ENCODE data around the gene OR1F1.

The OR1F1 gene

GRCh38 chr16:3254309-3254708 lies 66.3 kb downstream of the OR1F1 start:
- no peaks in the 10 kb centered on the region for H3K36me3 ChIP-seq (ENCODE audit: insufficient read depth, low read length)
- H3K9me3 ChIP-seq (ENCODE audit: control insufficient read depth, insufficient read depth, low read length) = no peaks in the 10 kb centered on the region
- H3K4me1 ChIP-seq (ENCODE audit: insufficient read depth, low read length) = no peaks in the 10 kb centered on the region
- H3K9ac ChIP-seq (ENCODE audit: low read depth, low read length) = no peak overlapping the region

Data from ES-I3 (cell line).